Measurements from ENCODE around the gene NR6A1.

The NR6A1 gene

DNA sequence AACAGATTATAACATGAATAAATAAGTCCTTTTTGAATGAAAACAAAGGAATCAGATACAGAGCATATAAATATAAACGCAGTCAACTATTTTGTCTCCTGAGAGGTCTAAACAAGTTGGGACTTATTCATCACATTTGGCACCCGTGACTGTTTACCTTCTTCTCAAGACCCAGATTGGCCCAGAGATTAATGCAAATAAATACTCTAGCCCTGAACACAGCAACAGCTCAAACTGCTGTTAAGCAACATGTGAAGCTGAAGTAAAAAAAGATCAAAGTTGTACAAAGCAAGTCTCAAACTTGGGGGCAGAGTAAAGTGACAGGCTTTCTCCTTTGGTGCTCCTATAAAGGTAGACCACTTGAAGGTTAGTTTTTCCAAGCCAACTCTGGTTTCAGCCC is 168.9 kb downstream of the NR6A1 start:
- DNase-seq = no peak

DNA sequence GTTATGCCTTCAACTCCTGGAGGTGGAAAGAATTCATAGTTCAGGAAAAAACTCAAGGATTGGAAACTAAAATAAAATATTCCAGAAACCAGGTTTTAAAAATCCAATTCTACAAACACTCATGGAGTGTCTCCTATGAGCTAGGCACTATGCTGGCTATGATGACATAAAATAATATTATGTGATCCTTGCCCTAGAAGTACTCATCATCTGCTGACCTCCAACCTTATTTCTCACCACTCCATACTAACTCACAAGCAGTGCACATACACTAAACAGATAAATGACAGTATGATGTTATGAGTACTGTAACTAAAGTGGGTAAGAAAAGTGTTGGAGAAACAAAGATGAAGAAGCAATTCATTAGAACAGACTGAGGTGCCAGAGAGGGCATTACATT is 170.7 kb downstream of the NR6A1 start:
- DNase-seq = no peak

DNA sequence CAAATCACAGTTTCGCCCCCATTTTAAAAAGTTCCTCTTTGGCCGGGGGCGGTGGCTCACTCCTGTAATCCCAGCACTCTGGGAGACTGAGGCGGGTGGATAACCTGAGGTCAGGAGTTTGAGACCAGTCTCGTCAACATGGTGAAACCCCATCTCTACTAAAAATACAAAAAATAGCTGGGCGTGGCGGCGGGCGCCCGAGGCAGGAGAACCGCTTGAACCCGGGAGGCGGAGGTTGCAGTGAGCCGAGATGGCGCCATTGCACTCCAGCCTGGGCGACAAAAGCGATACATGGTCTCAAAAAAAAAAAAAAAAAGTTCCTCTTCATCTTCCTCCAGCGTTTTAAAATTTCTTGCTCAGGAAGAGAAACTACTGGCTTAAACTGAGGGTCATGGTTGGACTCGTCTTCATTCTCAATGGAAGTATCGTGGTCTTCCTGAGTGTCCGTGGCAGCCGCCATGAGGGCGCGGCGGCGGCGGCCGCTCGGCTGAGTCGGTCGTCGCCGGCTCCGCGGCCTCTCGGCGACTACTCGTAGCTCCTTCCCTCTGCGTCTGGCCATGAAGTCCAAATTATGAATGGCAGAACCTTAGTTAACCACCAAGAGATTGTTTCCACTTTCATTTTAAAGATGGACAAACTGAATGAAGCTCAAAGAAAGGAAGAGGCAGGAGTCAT is 171.9 kb downstream of the NR6A1 start:
- no peak for DNase-seq

DNA sequence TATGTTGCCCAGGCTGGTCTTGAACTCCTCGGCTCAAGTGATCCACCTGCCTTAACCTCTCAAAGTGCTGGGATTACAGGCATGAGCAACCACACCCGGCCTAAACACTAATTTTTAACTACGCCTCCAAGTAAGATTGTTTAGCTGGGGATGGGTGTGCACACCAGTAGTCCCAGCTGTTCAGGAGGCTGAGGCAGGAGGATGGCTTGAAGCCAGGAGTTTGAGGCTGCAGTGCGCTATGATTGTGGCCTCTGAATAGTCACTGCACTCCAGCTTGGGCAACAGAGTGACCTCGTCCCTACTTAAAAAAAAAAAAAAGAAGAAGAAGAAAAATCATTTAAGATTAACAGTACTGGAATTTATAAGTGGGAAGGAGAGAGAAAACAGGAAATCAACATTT is 173.1 kb downstream of the NR6A1 start:
- DNase-seq = no peak

DNA sequence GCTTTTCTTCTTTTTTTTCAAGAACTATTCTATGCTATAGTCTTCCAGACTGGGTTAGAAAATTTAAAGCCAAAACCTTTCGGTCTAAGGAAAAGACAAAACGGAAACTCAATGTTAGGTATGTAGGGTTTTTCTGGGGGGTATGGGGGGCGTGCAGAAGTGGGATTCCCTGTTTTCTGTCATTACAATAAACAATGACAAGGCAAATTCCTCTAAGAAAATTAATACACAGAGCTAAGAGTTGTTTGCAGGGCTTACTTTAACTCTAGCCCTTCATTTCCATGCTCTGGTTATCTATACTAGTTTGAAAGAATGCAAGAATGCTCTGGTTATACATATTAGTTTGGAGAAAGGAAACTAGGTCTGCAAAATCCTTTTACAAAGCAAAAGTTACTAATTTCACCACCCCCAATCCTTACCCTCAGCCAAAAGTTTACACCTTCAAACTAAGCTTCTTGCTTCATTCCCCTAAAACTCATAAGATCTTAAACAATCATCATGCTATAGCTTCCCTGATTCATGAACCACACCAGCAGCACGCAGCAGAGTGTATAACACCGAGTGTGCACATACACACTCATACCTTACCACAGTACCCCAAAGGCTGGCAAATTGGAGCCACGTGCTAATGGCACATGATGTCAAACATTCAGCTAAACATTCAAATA is 174.8 kb downstream of the NR6A1 start:
- no peak for DNase-seq

DNA sequence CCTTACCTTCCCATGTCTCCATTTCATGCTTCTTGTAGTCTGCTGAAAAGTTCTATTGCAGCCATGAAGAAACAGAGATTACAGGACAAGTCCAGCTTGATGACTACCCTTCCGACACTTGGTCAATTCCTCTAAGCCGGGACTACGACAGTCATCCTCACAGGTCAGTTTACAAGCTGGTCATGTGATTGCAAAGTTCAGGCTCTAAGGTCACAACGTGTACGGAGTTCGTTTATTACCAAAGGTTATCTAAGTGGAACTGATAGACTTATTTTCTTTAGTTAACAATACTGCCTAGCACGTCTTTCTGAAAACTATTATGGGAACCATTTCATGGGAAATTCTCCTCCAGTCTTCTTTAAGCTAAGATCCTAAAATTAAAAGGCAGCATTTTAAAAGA is 175.4 kb downstream of the NR6A1 start:
- no peak for DNase-seq

DNA sequence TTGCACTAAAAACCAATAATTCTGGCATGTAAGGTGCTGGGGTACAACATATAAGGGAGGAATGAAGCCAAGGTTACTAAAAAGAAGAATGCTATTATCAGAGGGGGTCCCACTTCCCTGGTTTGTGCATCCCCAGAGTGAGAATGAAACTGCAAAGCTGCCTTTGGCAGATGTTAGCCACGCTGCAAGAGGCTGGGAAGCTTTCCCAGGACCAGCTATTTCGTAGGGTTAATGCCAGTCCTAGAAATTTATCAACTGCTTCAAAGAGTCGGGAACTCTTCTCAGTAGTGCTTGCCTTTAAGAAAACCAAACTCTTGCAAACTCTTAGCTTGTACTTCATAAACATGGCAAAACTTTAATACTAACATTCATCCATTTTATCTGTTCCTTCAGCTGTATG is 176.4 kb downstream of the NR6A1 start:
- no peak for DNase-seq

DNA sequence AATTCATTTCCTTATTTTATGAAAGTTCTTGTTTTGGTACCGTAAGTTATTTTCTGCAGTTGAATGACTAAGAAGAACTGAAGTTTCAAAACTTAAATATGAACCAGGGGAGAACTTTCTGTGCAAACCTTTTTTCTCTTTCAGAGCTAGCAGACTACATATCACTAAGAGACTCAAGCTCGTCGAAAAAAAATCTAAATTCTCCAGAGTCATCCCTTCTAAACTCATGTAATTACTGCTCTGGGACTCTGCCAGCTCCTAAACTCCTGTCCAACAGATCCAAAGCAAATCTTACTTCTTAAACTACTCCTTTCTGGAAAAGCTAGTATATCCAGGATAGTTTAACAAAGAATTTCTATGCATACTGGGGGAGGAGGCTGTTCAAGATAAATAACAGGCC is 176.9 kb downstream of the NR6A1 start:
- no peak for DNase-seq

DNA sequence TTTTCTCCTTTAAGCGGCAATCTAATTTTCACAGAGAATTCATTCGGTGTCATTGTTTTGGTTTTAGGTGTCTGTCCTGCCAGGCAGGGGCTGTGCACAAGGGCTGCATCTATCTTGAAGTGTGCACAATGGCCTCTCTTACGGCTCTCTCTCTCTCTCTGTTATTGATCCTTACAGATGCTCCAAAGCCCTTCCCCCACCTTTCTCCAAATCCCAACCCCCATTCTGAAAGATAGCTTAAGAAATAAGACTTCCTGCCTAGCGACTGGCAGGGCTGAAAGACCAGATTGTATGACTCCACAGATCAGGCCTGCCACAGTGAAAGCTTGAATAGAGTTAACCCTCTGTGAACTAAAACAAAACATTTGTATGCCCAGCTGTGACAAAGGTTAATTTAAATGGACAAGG is 177.5 kb downstream of the NR6A1 start:
- peak; percentile 5 for DNase-seq

DNA sequence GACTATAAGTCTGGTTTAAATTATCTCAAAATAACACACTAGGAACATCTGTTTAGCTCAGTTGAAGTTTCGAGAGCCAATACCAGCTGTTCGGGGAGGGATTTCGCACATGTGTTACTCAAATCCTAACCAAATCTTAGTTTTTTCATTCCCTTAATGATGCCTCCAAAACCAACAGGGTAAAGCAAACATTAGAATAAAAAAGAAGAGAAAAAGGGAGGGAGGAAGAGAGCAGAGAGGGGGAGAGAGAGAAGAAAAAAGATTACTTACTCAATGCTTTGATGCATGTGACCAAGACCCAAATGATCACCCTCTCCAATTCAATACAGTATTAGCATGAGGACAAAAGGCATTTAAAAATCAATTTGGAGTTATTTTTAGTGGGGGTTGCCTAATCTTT is 177.9 kb downstream of the NR6A1 start:
- DNase-seq = no peak

DNA sequence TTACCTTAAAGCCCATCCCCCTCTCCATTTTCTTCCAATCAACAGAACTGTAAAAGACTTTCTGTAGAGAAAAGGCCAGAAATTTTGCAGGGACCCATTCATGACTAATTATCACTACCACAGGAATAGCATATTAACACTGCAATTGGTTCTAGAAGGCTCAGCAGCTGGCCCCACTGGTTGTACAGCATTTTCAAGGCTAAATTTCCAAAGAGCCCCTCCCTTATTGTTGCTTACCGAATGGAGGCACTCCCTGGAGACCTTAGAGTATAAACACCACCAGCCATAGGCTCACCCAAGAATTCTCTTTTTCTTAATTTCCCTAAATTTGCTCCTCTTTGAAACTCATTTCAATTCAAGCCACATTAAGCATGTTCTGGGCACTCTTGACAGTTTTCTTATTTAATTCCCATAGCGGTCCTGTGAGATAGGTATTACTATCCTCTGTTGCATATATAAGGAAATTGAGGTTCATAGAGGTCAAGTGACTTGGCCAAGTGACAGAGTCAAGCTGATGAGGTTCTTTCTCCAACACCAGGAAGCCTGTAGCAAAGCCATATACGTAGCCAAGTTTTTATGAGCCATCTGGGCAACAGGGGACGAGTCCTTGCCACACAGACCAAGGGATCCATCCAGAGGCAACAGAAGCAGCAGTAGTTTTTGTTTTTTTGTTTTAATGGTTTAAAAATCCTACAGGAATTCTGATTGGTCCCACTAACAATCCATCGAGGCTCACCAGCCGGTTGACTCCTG is 180.0 kb downstream of the NR6A1 start:
- no peak for DNase-seq

DNA sequence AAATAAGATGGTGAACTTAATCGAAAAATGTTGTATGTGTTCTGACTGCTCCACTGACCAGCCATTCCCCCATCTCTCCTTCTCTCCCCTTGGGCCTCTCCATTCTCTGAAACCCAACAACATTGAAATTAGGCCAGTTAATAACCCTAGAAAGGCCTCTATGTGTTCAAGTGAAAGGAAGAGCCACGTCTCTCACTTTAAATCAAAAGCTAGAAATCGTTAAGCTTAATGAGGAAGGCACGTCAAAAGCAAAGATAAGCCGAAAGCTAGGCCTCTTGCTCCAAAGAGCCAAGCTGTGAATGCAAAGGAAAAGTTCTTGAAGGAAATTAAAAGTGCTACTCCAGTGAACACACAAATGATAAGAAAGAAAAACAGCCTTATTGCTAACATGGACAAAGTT is 186.5 kb downstream of the NR6A1 start:
- DNase-seq = no peak

DNA sequence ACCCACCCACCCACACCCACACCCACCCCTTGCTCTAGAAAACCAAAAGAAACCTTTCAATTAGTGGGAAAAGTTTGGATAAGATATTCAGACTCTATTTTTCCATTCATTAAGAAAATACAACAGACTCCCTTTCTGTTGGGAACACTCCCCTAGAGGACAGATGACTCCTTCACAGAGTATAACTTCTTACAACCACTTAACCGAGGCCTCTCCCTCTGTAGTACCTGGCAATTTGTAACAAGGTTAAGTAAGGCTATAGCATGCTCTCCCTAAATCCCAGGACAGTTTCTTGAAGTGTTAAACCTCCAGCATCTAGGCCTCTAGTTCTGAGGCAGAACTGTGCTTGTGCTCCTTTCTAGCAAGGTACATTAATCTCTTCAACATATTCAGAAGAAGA is 188.0 kb downstream of the NR6A1 start:
- no peak for DNase-seq

DNA sequence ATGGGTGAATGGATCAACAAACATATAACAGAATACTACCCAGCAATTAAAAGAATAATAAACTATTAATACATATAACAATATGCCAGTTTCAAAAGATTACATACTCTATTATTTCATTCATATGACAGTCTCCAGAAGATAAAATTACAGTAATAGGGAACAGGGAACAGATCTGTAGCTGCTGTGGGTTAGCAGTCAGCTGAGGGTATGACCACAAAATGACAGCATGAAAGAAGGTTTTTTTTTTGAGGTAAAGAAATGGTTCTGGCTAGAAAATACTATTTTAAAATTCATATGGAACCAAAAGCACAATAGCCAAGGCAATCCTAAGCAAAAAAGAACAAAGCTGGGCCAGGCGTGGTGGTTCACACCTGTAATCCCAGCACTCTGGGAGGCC is 190.9 kb downstream of the NR6A1 start:
- no peak for DNase-seq

DNA sequence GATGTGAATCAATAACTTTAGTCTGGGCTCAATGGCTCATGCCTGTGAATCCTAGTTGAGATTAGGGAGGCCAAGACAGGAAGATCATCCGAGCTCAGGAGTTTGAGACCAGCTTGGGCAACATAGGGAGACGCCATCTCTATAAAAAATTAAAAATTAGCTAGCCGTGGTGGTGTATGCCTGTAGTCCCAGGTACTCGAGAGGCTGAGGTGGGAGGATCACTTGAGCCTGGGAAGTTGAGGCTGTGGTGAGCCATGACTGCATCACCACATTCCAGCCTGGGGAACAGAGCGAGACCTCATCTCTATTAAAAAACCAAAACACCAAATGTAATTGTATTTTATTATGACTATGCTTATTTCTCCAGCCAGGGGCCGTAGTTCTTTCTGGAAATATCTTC is 194.4 kb downstream of the NR6A1 start:
- DNase-seq = no peak

DNA sequence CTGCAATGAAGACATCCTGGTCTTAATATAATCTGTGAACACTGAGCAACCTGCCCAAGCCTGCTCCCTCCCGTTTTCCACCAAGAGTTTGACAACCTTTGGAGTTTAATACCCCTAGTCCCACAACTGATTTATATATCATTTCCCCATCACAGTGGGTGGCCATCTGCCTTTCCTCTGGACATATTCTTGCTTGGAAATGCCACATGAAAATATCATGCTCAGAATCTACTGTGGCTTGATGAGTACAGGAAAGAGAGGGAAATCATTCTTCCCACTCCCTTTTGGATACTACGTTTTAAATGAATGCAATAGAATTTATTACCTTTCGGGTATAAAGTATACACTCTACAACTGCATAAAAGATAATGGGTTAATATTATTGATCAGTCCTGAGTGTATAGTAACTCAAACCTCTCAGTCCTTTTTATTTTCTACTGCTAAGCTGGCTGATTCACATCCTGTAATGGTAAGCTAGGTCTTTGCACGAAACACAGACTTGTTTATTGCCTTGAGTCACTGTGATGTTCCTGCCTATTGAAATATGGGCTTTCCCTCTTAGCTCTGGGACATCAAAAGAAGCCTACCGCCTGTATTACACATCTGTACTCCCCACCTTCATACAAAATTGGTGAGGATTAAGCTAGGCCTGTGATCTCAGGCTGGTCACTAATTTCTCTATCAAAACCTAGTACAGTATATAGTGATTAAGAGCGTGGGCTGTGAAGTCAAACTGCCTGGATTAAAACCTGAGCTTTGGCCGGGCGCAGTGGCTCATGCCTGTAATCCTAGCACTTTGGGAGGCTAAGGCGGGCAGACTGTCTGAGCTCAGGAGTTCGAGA is 196.4 kb downstream of the NR6A1 start:
- DNase-seq = no peak

DNA sequence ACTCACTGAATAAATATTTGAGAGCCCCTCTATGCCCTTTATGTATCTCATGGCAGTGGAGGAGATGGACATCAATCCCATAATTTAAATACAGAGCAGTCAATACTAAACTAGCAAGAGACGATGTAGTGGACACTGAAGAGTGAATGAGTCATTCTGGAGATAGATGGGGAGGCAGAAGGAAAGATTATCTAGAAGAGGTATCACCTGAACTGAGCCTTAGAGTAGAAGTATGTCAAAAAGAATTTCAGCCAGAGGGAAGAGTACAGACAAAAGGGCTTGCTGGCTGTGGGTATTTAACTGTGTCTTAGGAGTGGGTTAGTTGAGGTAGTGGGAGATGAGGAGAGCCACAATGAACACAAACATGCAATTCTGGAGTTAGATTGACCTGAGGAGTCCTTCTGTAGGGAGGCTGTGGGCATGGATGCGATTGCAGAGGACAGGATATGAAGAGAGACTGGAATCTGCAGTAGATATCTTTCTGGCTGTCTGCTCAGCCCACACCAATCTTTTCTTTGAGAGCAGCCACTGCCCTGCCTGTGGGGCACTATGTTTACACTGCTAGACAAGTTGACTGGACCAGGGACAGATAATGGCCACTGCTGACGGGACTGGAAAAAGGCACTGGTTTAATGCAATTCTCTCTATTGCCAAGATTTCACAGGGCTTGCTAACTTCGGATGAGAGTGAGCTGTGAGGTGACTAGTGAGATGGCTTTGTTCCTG is 200.0 kb downstream of the NR6A1 start:
- no peak for DNase-seq

DNA sequence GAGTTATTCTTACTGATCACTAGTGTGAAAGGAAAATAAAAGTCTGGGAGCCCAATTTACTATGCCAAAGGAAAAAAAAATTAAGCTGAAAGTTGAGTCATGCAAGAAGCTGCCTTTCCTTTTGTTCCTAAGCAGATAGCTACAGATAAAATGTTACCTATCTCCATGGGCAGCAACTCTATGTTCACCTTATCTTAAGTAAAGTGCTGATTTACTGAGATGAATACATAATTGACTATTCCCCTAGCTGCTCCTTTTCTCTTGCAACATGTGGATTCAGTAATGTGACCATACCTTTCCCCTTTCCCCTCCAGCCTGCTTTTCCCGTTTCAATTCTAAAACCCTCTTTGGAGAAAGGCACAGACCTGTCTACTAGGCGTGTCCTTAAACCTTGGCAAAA is 201.2 kb downstream of the NR6A1 start:
- DNase-seq = no peak

DNA sequence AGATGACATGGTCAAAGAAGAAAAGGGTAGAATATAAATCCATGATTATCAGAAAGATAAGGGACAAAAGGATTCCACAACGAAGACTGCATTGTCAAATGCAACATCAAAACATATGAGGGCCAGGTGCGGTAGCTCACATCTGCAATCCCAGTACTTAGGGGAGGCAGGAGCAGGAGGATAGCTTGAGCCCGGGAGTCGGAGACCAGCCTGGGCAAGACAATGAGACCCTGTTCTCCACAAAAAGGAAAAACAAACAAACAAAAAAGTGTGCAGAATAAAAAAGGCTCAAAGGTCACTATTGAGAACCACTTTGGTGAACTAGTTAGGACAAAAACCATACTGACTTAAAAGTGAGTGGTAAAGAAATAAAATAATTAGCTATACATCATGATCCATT is 203.7 kb downstream of the NR6A1 start:
- DNase-seq = no peak

DNA sequence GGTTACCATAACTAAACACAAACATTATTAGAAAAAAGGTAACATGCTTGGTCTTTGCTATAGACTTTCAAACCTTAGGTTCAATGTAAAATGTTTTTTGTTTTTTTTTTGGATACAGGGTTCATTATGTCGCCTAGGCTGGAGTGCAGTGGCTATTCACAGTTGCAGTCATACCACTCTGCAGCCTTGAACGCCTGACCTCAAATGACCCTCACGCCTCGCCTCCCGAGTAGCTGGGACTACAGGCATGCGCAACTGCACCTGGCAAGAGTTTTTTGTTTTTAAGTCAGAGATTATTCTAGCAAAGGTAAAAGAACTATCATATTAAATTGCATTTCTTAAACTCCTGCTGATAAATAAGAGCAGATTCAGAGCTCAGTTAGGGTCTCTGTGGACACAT is 208.8 kb downstream of the NR6A1 start:
- DNase-seq = no peak

DNA sequence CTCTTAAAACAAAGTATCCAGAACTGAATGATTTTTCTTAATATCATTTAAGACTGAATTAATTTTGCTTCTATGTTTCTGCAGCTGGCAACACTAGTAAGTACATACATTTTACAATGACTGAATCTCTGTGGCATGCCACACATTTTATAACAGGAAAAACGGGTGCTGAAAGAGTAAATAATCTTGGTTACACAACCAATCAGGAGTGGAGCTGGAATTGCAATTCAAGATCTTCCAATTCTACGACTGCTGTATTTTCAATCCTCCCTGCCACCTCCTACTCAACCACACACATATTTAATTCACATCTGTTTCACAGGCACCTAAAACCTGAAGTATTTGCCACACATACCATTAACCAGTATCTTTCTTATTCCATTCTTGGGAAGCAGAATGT is 211.2 kb downstream of the NR6A1 start:
- no peak for DNase-seq

DNA sequence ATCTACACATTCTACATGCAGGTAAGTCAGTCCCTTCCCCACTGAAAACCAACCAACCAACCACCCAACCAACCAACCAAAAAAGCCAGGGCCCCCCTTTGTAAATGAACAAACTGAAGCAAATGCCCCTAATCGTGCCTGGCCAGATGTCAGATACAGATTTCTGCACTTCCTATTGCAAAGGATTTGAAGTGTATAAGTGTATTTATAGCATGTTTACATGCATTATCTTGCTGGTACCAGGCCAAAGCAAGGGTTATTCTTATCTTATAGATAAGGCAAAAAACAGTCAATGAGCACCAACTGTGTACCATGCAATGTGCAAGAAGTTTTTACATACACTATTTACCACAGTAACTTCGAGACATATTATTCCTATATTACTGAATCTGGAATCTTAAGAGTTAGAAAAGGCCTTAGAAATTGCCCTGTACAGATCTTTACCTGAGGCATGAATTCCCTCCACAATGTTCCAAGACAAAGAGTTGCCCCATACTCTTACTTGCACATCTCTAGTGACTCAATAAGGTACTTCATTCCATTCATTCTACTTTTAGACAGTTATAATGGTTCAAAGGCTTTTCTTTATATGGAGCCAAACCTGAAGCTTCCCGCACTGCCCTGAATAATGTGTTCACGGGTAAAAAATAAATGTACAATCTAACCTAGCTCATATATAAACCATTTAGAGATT is 212.2 kb downstream of the NR6A1 start:
- DNase-seq = no peak
